ENCODE data around the gene PFKFB3. TPM values are rescaled to one million over a fixed set of nuclear protein-coding genes. Genes with fewer than 3 reads are reported as not detected.

The PFKFB3 gene
- total RNA-seq, 1 experiment from 2014 or later = 36.8 TPM

DNA sequence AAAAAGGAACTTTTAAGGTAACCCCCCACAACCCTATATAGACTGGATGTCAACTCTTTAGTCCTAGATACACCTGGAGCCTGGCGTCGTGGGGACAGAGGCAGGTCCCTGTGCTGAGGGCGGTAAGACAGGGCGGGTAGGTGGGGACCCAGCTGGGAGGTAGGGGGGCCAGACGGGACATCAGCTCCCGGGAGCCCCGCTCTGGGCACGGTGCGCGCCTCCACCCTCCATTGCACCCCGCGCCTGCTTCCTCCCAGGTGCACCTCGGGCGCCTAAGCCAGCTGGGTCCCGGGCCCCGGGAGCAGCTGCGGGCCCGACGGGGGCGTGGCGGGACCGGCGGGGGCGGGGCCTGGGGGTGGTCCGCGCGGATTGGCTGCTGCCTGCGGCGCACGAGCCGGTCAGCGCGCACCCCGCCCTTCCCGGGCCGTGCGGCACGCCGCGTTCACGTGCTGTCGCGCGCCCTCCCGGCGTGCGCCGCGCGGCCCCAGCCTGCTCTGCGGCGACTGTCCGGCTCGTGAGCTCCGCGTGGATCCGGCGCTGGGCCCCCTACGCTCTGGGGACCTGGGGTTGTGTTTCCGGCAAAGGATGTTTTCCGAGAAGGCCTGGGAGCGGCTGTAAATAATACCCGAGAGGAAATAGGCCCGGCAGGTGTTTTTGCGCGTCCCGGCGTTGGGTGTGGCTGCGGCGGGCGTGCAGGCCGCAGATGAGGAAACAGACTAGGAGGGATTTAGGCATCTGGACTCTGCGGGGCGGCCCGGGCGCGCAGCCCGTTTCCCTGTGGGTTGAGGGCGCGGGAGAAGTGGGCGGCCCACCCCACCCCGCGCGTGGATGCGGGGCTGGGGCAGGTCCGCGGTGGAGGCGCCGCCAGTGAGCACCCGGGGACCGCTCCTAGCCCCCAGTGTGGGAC is 39.1 kb upstream of the PFKFB3 start:
- Histone ChIP-seq H2BK20ac (ENCODE audit: low read depth, low read length, poor library complexity, severe bottlenecking) (no peak overlapping the region), H3K27ac (ENCODE audit: insufficient read length, low read depth, low read length) (no peak overlapping the region), H4K91ac (ENCODE audit: insufficient read length, low read depth, low read length) (peak overlapping the region; percentile 81), H2BK120ac (ENCODE audit: low read depth, low read length, poor library complexity, severe bottlenecking) (no peak overlapping the region), H3K18ac (ENCODE audit: insufficient read length, low read depth, low read length) (no peak overlapping the region), H3K9ac (ENCODE audit: extremely low read depth, insufficient read length, low read length) (peak overlapping the region; percentile 72), H4K8ac (replicated peaks; ENCODE audit: insufficient read length, low read depth, low read length) (no peak overlapping the region), H3K79me2 (ENCODE audit: insufficient read depth, low read length) (0 out of 2 replicates have a peak, but pooled peaks cover 2% of the 10 kb centered on the region), H3K4me1 (ENCODE audit: insufficient read depth, low read length) (no peaks in the 10 kb centered on the region), H3K23me2 (ENCODE audit: insufficient read length, low read depth, low read length, poor library complexity, severe bottlenecking) (peaks cover 4% of the 10 kb centered on the region), H2AK5ac (ENCODE audit: insufficient read length, low read length) (no peak overlapping the region), H3K27me3 (ENCODE audit: insufficient read depth, low read length) (no peaks in the 10 kb centered on the region), H2BK5ac (ENCODE audit: insufficient read length, low read length) (no peak overlapping the region), H3K4ac (ENCODE audit: low read depth, low read length) (peak overlapping the region; percentile 77; the same call in 1 of the 2 replicates), H2BK12ac (ENCODE audit: insufficient read length, low read depth, low read length) (no peak overlapping the region), H3K14ac (ENCODE audit: insufficient read depth, low read length) (peak overlapping the region; percentile 67), H2AFZ (ENCODE audit: low read length) (no peak overlapping the region), H3T11ph (ENCODE audit: low read length) (no peak overlapping the region), H4K20me1 (ENCODE audit: control insufficient read depth, insufficient read depth, insufficient read length) (no peaks in the 10 kb centered on the region), H3K79me1 (ENCODE audit: insufficient read depth, low read depth, low read length, poor library complexity, severe bottlenecking) (peaks cover 3% of the 10 kb centered on the region), H3K23ac (ENCODE audit: insufficient read length, low read depth, low read length) (no peak overlapping the region), H3K56ac (ENCODE audit: insufficient read length, low read depth, low read length) (no peak overlapping the region), H3K9me3 (ENCODE audit: control insufficient read depth, low read depth, low read length) (no peaks in the 10 kb centered on the region), H4K5ac (ENCODE audit: insufficient read length, low read depth, low read length) (no peak overlapping the region), H3K4me2 (ENCODE audit: insufficient read depth, insufficient read length, low read length) (peak overlapping the region; percentile 64), H2BK15ac (ENCODE audit: low read depth, low read length) (no peak overlapping the region)
- H3K27me3 Mint-ChIP-seq (ENCODE audit: low read depth) = no peaks in the 10 kb centered on the region; the same call in 1 of the 2 replicates
- TF ChIP-seq, protein P1, sequence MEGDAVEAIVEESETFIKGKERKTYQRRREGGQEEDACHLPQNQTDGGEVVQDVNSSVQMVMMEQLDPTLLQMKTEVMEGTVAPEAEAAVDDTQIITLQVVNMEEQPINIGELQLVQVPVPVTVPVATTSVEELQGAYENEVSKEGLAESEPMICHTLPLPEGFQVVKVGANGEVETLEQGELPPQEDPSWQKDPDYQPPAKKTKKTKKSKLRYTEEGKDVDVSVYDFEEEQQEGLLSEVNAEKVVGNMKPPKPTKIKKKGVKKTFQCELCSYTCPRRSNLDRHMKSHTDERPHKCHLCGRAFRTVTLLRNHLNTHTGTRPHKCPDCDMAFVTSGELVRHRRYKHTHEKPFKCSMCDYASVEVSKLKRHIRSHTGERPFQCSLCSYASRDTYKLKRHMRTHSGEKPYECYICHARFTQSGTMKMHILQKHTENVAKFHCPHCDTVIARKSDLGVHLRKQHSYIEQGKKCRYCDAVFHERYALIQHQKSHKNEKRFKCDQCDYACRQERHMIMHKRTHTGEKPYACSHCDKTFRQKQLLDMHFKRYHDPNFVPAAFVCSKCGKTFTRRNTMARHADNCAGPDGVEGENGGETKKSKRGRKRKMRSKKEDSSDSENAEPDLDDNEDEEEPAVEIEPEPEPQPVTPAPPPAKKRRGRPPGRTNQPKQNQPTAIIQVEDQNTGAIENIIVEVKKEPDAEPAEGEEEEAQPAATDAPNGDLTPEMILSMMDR (conservative IDR thresholded peaks at IDR 0.05) = no peak
- no peaks in the 10 kb centered on the region for H3K9me3 Mint-ChIP-seq
- H3K4me1 Mint-ChIP-seq = peaks cover 24 to 28% of the 10 kb centered on the region in 2 experiments
- peak overlapping the region; percentile 15 to 94 (median 87); a peak in 4 of 7 replicates for H3K27ac Mint-ChIP-seq
- H3K4me3 Mint-ChIP-seq = peak overlapping the region; percentile 83 to 88
- no CpG with 5 or more reads among the region's 91 CpGs for WGBS (ENCODE audit: extremely low coverage, insufficient read length, low lambda C conversion rate)
- H3K36me3 Mint-ChIP-seq (ENCODE audit: insufficient read depth in 1 of 3, low read depth in 3 of 3) = peaks cover 4 to 29% (median 5%) of the 10 kb centered on the region in 3 experiments; a peak in 5 of 7 replicates
- peak; percentile 80 for DNase-seq

Measured in H9 (cell line).